GM18951 (cell line): ENCODE measurements around the gene PPP1R13L.
A peak's percentile ranks its signal among the peaks of the same experiment; 100 is the strongest.

Source experiments
- POLR2A ChIP-seq: IDR thresholded peaks from 4 replicates; pipeline ENCODE4 v1.6.1; 2011; ENCODE audit warnings: mild to moderate bottlenecking; ENCODE audit not compliant: insufficient read length, insufficient read depth; ENCODE audit errors: extremely low read depth
- in situ Hi-C: fragments of 300-500 bp; cut with MboI; formaldehyde crosslinking; loops from one replicate; pipeline ENCODE4 v1.12.0; 2022; ENCODE audit warnings: low sequenced_read_pairs, mixed read lengths, inconsistent platforms; ENCODE audit not compliant: unreplicated experiment

PPP1R13L gene

GRCh38 chr19:45404557-45405434 is at the start of gene PPP1R13L:
TSS of gene PPP1R13L (minus strand) at chr19:45405069. CDS start at chr19:45398318, 6,751 bp downstream.
- in situ Hi-C loops = no loop called here
- TF ChIP-seq POLR2A = no peak

GRCh38 chr19:45451850-45452387 is 47.0 kb upstream of the PPP1R13L start:
- no peak for TF ChIP-seq POLR2A
- in situ Hi-C loops = no loop called here

- TF ChIP-seq POLR2A = no peak
- in situ Hi-C loops = no loop called here
These were observed 46.4 kb upstream of the PPP1R13L start for GRCh38 chr19:45451131-45451849.

GRCh38 chr19:45450012-45450333 is 45.1 kb upstream of the PPP1R13L start:
- in situ Hi-C loops = no loop called here
- TF ChIP-seq POLR2A = no peak

GRCh38 chr19:45448887-45449299 is 44.0 kb upstream of the PPP1R13L start:
- in situ Hi-C loops = no loop called here
- TF ChIP-seq POLR2A = no peak

GRCh38 chr19:45448425-45448756 is 43.5 kb upstream of the PPP1R13L start:
- in situ Hi-C loops = no loop called here
- no peak for TF ChIP-seq POLR2A

- in situ Hi-C loops = no loop called here
- no peak for TF ChIP-seq POLR2A
These were observed 42.1 kb upstream of the PPP1R13L start for GRCh38 chr19:45446944-45447343.

GRCh38 chr19:45446295-45446694 is 41.4 kb upstream of the PPP1R13L start:
- in situ Hi-C loops = no loop called here
- no peak for TF ChIP-seq POLR2A

- in situ Hi-C loops = no loop called here
- no peak for TF ChIP-seq POLR2A
These were observed 40.3 kb upstream of the PPP1R13L start for GRCh38 chr19:45445139-45445538.

GRCh38 chr19:45444318-45445041 is 39.6 kb upstream of the PPP1R13L start:
- in situ Hi-C loops = loop anchor here (5.0 kb wide), 1 partner anchor 33 kb away; no protein-coding TSS in a partner anchor
- peak; percentile 58 for TF ChIP-seq POLR2A

- TF ChIP-seq POLR2A = peak; percentile 46
- in situ Hi-C loops = loop anchor here (5.0 kb wide), 1 partner anchor 34 kb away; no protein-coding TSS in a partner anchor
These were observed 38.8 kb upstream of the PPP1R13L start for GRCh38 chr19:45443462-45444317.

GRCh38 chr19:45442778-45443461 is 38.1 kb upstream of the PPP1R13L start:
- no peak for TF ChIP-seq POLR2A
- in situ Hi-C loops = loop anchor here (5.0 kb wide), 1 partner anchor 34 kb away; no protein-coding TSS in a partner anchor
